ENCODE measurements around the gene CPT1C. TPM values are rescaled to one million over a fixed set of nuclear protein-coding genes. Genes with fewer than 3 reads are reported as not detected.

Gene CPT1C
- polyA plus RNA-seq, 1 donor (not counting 4 experiments of a cell fraction or from before 2014, with no cell fraction given) = 0.41 TPM

GRCh38 chr19:49679771-49680413 is 11.0 kb upstream of the CPT1C start:
- Histone ChIP-seq H3K4me2 (ENCODE audit: control insufficient read depth, extremely low read depth, insufficient read depth, low read depth, low read length) (peak overlapping the region; percentile 54), H2AFZ (ENCODE audit: control insufficient read depth, low read length) (no peak overlapping the region), H3K27me3 (ENCODE audit: control insufficient read depth, extremely low read depth, insufficient read depth, low read length) (no peaks in the 10 kb centered on the region), H3K9ac (ENCODE audit: control insufficient read depth, extremely low read depth, insufficient read depth, low read length) (peak overlapping the region; percentile 37), H3K9me1 (ENCODE audit: control insufficient read depth, extremely low read depth, insufficient read depth, low read length) (no peaks in the 10 kb centered on the region), H3K27ac (ENCODE audit: control insufficient read depth, insufficient read depth, low read length) (no peak overlapping the region), H4K20me1 (ENCODE audit: control insufficient read depth, extremely low read depth, insufficient read depth, low read length) (peaks cover 27% of the 10 kb centered on the region), H3K9me3 (ENCODE audit: control insufficient read depth, low read depth, low read length) (no peaks in the 10 kb centered on the region), H3K36me3 (ENCODE audit: control insufficient read depth in 2 of 2, extremely low read depth in 1 of 2, insufficient read depth in 2 of 2, low read length in 2 of 2) (peaks cover 28 to 29% of the 10 kb centered on the region in 2 experiments), H3K79me2 (ENCODE audit: control insufficient read depth, insufficient read depth, low read length) (peaks cover 51% of the 10 kb centered on the region), H3K4me1 (ENCODE audit: control insufficient read depth, extremely low read depth, insufficient read depth, low read length) (peaks cover 24% of the 10 kb centered on the region), H3K4me3 (ENCODE audit: control insufficient read depth in 2 of 3, extremely low read depth in 1 of 3, insufficient read depth in 2 of 3, low read depth in 1 of 3, low read length in 3 of 3) (no peak overlapping the region)
- DNase-seq (ENCODE audit: low read depth, low spot score) = no peak
- dilution Hi-C loops (cut with MboI; ENCODE audit: extremely low pct_ligation_motif_present, low sequenced_read_pairs) = no loop called here
- FAIRE-seq = no peak
- no peak for TF ChIP-seq EZH2 (IDR thresholded peaks at IDR 0.05; ENCODE audit: low read length)
- no peak for TF ChIP-seq CTCF (optimal IDR thresholded peaks at IDR 0.05 in 1 of 3, IDR thresholded peaks at IDR 0.05 in 1 of 3, conservative IDR thresholded peaks at IDR 0.05 in 1 of 3; ENCODE audit: extremely low read depth in 1 of 3, insufficient read depth in 2 of 3, low read length in 3 of 3)

GRCh38 chr19:49680421-49681351 is 10.2 kb upstream of the CPT1C start:
- peaks cover 51% of the 10 kb centered on the region for H3K79me2 ChIP-seq (ENCODE audit: control insufficient read depth, insufficient read depth, low read length)
- no peak overlapping the region for H3K27ac ChIP-seq (ENCODE audit: control insufficient read depth, insufficient read depth, low read length)
- no peaks in the 10 kb centered on the region for H3K9me3 ChIP-seq (ENCODE audit: control insufficient read depth, low read depth, low read length)
- peak overlapping the region; percentile 54 for H3K4me2 ChIP-seq (ENCODE audit: control insufficient read depth, extremely low read depth, insufficient read depth, low read depth, low read length)
- no peaks in the 10 kb centered on the region for H3K9me1 ChIP-seq (ENCODE audit: control insufficient read depth, extremely low read depth, insufficient read depth, low read length)
- H3K4me1 ChIP-seq (ENCODE audit: control insufficient read depth, extremely low read depth, insufficient read depth, low read length) = peaks cover 24% of the 10 kb centered on the region
- H3K27me3 ChIP-seq (ENCODE audit: control insufficient read depth, extremely low read depth, insufficient read depth, low read length) = no peaks in the 10 kb centered on the region
- peak; percentile 97 to 100 (median 98) for TF ChIP-seq CTCF (optimal IDR thresholded peaks at IDR 0.05 in 1 of 3, IDR thresholded peaks at IDR 0.05 in 1 of 3, conservative IDR thresholded peaks at IDR 0.05 in 1 of 3; ENCODE audit: extremely low read depth in 1 of 3, insufficient read depth in 2 of 3, low read length in 3 of 3)
- TF ChIP-seq EZH2 (IDR thresholded peaks at IDR 0.05; ENCODE audit: low read length) = no peak
- H2AFZ ChIP-seq (ENCODE audit: control insufficient read depth, low read length) = no peak overlapping the region
- no peak for FAIRE-seq
- H3K36me3 ChIP-seq (ENCODE audit: control insufficient read depth in 2 of 2, extremely low read depth in 1 of 2, insufficient read depth in 2 of 2, low read length in 2 of 2) = peaks cover 35 to 37% of the 10 kb centered on the region in 2 experiments
- no peak for DNase-seq (ENCODE audit: low read depth, low spot score)
- no peak overlapping the region for H3K4me3 ChIP-seq (ENCODE audit: control insufficient read depth in 2 of 3, extremely low read depth in 1 of 3, insufficient read depth in 2 of 3, low read depth in 1 of 3, low read length in 3 of 3)
- peaks cover 27% of the 10 kb centered on the region for H4K20me1 ChIP-seq (ENCODE audit: control insufficient read depth, extremely low read depth, insufficient read depth, low read length)
- dilution Hi-C loops (cut with MboI; ENCODE audit: extremely low pct_ligation_motif_present, low sequenced_read_pairs) = no loop called here
- H3K9ac ChIP-seq (ENCODE audit: control insufficient read depth, extremely low read depth, insufficient read depth, low read length) = peak overlapping the region; percentile 37

All from keratinocyte (primary cell).